Right ventricle myocardium superior (tissue), 1 donor: ENCODE results near the gene AHRR. TPM values are rescaled to one million over a fixed set of nuclear protein-coding genes. Genes with fewer than 3 reads are reported as not detected.

Experiments
- ATAC-seq: fragments of 200-7000 bp; cut with Tn5 transposase; one replicate; pipeline ENCODE4 v1.9.1; 2020; ENCODE audit warnings: mild to moderate bottlenecking; ENCODE audit not compliant: poor library complexity
- DNase-seq: peaks from one replicate; pipeline ENCODE4 v3.0.0-alpha.2; 2020
- intact Hi-C: fragments of 100-400 bp; cut with DNase I; formaldehyde crosslinking; loops from one replicate; pipeline ENCODE4 v1.11.2; 2022
- total RNA-seq: library from RNA; stranded (reverse); fragmentation: NEBNext Ultra II Directional; extraction: Animal tissue kit (Norgen Biotek cat#: 25700); gene quantifications from one replicate; pipeline ENCODE4 v1.2.1, GENCODE V29; 2021
- donor health status: DM: no; HTN: yes; CAD: no; lungs with severe emphysema.

AHRR gene
- total RNA-seq, 1 donor from 2014 or later, result 1.8 TPM

DNA sequence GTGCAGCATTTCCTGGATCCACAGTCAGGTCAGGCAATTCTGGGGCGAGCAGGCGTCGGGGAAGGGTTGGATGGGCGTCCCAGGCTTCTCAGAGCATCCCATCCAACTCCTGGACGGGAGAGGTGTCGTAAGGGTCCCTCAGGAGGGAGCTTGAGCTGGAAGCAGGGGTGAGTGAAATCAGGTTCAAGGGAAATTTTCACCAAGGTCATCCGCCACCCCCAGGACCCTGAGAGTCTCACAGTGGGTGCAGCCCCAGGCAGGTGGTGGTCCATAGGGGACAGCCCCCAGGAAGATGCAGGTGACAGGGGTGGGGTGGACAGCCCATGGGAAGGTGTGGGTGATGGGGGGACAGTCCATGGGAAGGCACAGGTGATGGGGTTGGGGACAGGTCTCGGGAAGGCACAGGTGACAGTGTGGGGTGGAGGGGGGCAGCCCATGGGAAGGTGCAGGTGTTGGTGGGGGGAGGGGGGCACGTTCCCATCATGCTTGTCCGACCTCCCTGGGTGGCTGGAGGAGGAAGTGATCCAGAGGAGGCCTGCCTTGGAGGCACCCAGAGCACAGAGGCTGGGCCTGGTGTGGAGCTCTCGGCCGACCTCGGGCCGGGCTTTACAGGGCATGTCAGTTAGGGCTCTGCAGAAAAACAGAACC lies 48.9 kb downstream of the AHRR start:
- no peak for DNase-seq
- intact Hi-C loops, result no loop called here
- ATAC-seq, result no peak

DNA sequence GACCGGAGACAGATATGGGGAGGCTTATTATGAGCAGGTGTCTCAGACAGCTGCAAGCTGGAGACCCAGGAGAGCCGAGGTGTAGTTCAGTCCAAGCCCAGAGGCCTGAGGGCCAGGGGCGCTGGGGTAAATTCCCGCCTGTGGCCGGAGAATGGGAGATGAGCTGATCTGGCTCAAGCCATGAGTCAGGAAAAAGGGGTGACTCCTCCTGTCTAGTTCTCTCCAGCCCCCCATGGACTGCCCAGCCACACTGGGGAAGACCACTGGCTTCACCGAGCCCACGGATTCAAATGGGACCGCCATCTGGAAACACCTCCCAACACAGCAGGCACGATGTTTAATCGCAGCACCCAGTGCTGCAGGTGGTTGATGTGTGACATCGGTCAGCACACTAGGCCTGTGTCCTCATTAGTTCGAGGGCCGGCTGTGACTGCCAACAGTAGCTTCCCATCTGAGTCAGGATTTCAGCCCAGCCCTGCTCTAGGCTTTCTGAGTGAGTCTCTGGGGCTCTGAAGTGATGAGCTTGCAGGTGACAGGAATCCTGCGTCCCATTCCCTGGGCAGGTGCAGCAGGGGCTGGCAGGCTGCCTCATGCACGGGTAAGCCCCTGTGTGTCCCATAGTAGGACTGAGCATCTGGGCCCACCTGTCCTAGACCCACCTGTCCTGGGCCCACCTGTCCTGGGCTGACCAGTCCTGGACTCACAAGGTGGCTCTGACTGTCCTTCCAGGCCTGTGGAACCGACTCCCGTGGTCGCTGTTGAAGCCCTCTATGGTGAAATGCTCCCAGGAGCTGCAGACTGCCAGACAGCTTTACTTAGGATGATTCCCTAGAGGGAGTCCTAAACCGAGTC lies 49.7 kb downstream of the AHRR start:
- intact Hi-C loops, result no loop called here
- DNase-seq, result no peak
- no peak for ATAC-seq

DNA sequence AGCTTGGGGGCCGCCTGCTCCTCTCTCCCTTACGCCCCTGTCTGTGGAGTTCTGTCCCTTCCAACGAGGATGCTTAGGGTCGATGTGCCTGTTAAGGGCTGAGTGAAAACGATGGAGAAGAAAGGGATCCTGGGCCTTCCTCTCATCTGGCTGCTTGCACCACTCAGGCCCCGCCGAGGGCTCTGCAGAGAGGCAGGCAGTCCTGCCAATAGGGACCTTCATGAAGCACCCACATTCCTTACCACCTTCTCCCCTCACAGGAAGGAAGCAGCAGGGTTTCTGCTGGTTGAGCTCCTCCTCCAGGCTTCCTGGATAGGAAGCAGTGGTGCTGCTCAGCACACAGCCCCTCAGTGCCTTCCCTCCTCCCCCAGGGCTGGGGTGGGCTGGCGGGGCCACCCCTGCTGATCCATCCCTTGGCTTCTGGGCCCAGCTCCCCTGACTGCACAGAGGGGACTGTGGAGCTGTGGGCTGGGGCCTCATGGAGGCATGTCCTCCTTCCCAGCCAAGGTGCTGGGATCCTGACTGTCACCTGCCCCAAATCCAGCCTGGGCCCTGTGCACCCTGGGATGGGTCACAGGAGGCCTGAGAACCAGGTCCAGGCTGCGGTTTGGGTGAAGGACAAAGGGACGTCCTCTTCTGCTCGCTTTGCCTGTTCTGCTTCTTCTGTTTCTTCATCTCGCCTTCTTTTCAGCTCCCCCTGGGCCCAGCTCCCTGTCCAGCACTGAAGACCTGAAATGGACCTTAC lies 50.5 kb downstream of the AHRR start:
- no peak for ATAC-seq
- no peak for DNase-seq
- intact Hi-C loops, result no loop called here

DNA sequence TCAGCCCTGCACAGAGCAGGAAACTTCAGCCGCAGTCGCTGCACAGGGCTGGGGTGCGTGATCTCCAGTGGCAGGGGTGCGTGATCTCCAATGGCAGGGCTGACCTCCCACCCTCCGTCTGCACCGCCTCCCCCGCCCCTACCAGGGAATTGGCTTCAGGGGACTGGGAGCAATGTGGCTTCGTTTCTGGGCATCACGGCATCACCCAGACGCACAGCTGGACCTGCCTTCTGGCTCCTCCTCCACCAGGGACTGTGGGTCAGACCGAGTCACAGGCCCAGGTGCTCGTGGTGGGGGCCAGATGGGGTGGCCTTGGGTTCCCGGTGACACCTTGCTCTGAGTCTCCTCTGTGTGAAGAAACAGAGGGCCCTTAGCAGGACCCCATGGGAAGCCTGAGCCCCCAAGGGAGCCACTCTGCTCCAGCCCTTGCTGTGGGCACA lies 51.1 kb downstream of the AHRR start:
- intact Hi-C loops, result no loop called here
- no peak for ATAC-seq
- DNase-seq, result peak; percentile 31

DNA sequence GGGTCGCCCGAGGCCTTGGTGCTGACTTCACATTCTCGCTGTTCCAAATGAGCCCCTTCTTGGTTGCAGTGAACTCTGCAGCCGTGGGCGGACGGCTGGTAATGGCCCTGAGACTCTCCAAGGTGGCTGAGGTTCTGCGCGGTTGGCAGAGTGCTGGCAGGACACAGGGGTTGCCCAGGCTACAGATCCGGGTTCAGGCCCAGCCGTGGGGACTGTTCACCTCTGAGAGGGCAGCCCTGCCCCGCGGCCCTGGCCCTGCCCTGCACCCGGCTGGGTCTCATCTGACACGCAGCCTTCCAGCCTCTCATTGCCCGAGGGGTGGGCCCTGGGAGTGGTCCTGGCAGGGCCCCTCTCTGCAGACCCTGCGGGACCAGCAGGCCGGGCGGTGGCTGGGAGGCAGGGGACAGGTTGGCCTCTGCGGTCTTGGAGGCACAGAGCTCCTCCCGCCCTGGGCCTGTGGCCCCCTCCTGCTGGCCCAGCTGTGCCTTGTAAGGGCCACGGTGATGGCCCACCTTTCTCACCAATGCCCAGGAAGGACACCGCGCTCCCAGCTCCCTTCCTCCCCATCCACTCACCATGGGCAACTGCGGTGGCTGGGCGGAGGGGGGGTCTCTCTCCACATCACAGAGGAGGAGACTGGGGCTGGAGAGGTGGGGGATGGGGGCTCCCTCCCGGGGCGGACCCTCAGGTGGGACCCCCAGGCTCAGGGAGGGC lies 51.6 kb downstream of the AHRR start:
- DNase-seq (peak; percentile 30), ATAC-seq (no peak)
- intact Hi-C loops, result no loop called here

DNA sequence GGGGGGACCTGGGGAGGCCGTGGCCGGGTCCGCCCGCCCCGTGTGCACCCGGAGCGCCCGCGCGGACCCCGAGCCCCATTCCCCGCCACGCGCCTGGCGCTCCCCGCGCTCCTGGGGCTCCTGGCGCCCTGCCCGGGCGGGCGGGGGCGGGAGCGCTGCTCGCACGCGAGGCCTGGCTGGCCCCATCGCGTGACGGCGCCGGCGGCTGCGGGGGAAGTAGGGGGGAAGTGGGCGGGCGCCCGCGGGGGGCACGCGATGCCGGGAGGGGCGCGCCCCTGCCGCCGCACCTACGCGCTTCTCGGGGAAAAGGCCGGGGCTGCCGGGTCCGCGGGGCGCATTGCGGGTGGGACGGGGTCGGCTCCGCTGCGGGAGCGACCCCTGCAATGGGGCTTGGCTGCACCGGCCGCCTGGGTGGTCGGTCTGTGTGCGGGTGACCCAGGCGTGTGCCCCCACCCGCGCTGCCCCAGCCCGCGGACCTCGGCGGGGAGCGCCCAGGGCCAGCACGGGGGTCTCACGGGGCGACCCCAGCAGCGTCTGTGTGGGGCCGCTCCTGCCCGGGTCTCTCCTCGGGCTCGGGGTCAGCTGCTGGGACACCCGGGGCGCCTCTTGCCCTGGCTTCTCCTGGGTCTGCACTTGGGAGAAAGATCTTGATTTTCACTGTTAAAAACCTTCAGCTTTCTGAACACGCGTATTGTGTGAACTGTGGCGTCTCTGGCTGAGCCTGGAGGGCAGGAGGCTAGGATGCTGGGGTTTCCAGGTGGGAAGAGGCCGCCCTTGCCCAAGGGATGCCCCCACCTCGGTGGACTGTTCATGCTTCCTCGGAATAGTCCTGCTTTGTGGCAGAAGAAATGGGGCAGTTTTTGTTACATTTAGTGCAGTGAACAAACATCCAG lies 52.4 kb downstream of the AHRR start:
- DNase-seq (peak; percentile 52), ATAC-seq (peak; percentile 39)
- intact Hi-C loops, result no loop called here

DNA sequence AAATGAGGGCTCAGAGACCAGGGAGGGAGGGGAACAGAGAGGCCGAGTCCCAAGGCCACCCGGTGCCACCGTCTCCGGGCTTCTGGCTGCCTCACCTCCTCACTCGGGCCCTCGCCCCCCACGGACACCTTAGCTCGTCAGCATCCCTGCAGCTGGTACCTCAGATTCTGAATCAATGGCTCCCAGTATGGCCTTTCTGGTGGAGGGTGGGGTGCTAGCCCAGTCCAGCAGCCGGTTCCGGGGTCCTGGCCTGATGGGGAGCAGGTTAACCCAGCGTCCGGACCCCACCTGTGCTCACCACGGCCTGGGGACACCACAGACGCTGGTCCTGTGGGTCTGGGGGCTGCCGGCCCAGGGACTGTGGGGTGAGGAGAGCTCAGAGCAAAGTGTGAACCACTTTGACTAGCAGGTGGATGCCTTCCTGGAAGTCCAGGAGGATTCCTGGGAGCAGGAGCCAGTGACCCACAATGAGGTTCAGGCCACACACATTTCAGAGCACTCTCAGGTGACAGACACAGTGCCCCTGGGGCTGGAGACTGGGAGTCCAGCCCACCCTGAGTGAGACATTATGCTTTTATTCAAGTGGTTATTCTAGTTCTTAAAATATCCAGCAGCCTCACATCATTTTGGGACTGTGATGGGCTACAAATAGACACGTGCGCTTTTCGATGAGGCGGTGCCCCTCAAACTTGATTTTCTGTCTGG lies 53.3 kb downstream of the AHRR start:
- intact Hi-C loops, result no loop called here
- ATAC-seq (no peak), DNase-seq (peak; percentile 34)

DNA sequence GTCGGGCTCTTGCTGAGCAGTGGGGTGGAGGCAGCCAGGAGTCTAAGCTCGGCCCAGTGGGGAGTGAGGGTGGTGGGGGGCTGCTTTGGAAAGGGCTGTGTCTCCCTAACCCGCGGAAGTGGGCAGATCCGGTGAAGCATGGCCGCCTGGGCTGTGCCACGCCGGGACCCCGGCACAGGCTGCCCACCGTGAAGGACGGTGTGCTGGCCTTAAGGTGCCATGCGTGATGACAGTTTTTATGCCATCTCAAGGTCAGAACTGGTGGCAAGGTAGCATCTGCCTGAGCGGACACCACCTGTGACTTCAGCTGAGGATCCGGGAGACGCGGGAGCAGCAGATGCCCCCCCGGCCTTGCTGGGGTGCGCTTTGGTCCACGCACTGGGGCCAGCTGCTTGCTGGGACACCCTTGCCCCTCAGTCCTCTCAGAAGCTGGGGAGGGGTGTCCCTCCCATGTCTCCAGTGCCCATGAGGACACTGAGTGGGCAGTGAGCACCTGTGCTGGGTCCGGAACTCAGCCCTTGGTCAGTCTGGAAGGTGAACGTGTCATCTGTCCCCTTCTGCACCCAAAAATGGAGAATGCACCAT lies 53.9 kb downstream of the AHRR start:
- ATAC-seq (no peak), DNase-seq (no peak)
- intact Hi-C loops, result no loop called here

DNA sequence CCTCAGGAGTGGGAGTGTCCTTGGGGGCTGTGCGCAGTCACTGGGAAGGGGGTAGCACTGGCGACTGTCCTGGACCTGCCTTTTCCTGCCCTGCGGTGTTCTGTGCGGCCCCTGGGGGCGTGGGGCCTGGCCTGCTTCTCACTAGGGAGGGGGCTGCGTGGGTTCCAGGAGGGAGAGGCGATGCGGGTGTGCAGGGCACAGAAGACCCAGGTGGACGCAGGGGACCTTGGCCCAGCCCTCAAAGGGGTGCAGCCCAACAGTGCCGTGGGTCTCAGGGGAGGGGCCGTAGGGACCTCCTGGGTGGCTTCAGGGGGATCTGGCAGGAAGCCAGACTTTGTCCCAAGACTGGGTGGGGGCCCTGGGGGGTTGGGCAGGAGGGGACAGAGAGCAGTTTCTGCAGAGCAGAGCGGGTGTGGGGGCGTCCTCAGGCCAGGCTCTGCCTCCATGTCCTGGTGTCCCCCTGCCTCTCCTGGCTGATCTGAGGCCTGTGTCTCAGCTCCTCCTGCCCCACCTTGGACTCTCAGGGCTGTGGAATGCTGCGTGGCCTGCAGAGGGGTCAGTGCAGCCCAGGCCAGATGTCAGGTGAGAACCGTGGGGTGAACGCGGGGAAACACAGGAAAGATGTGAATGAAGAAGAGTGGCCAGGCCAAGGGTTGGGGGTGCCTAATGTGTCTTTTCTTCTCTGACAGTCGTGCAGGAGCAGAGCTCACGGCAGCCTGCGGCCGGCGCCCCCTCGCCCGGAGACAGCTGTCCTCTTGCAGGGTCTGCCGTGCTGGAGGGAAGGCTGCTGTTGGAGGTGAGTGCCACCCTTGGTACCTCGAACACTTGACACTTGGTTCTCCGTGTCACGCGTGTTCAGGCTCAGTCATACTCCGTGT lies 54.6 kb downstream of the AHRR start:
- intact Hi-C loops, result no loop called here
- no peak for DNase-seq
- no peak for ATAC-seq

DNA sequence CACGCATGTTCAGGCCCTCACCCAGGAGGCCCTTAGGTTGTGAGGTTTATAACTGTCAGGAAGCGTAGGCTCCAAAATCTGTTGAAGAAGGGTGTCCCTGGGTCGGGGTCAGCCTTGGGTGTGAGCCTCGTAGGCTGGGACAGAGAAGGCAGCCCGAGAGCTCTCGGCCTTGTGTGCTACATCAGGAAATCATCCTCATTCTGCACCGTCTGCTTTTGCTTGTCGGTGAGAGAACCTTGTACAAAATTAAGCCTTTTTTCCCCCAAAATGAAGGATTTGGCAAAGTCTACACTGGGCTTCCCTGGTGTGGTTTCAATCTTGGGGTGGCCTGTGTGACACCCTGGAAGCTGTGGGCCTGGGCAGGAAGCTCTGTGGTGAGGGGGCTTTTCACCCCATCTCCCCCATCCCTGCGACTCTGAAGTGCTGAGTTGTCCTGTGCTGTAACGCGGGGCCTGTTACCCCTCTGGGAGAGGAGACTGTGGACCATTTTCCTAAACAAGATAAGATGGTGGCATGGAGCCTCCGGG lies 55.3 kb downstream of the AHRR start:
- no peak for ATAC-seq
- no peak for DNase-seq
- intact Hi-C loops, result no loop called here

DNA sequence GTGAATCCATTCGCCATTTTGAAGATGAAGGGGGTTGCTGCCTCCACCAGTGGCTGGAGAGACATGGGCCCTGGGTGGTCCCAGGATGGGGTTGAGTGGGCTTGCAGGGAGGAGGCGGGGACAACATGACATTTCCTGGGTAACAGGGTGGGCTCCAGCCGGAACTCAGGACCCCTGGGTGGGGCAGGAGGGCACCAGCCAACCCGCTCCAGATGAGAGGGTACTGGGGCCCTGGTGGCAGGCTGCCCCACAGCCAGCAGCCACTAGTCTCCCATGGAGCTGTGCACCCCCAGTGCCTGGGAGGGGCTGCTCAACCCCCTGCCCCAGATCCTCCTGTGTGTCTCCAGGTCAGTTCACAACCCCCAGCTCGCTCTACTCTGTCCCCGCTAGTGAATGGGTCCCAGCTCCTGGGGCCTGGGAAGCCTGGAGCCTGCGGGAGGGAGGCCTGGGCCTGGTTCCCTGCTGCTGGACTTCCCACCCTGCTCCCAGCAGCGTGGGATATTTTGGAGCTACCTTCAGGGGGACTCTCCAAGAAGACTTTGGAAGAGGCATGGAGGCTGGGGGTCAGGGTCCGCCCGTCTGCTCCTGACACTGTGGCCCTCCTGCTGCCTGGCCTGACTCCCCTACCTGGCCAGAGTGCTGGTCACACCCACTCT lies 55.9 kb downstream of the AHRR start:
- intact Hi-C loops, result no loop called here
- no peak for DNase-seq
- ATAC-seq, result no peak

DNA sequence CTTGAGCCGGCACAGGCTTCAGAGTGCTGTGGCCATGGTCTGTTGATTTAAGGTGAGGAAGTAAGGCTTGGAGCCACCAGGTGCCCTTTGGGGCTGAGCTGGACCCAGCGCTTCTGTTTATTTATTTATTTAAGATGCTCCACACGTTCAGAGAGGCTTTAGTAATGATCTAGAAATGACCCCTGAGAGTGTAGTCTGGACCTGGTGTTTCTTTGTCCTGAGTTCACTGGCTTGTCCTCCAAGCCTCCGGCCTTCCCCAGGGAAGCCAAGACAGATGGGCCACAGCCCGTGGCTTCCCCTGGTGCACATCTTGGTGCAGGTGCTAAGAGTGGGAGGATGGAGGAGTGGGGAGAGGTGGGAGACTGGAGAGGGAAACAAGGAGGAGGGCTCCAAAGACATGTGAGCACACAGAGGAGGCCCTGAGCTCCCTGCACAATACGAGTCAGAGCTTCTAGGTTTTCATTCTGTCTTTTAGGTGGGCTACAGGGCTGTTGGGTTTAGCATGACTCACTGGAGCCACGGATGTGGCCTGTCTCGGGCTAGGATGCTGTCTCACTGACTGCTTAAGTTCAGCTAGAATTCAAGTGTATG lies 56.9 kb downstream of the AHRR start:
- intact Hi-C loops, result no loop called here
- ATAC-seq, result no peak
- DNase-seq, result no peak

DNA sequence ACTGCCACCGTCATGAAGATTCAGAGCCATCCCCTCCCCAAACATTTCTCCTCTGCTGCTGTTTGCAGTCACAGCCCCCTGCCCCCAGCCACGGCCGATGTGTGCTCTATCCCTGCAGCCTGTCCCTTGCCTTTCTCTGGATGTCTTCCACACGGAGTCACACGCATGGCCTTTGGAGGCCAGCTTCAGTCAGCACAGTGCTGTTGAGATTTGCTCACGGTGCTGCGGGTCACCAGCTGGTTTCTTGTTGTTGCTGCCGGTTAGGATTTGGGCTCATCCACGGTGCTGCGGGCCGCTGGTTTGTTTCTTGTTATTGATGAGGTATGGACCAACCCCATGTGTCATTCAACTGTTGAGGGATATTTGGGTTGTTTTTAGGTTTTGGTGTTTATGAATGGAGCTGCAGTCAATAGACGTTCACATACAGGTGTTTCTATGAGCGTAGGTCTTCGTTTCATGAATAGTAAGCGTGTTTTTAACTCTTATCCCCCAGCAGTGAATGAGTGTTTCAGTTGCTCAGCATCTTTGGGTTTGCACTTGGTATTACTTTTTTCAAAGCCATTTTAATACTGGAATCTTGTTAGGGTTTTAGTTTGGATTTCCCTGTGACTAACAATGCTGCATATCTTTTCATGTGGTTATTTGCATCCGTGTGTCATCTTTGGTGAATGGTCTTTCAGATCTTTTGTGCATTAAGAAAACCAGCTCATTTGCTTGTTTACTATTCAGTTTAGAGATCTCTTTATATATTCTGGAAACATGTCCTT lies 57.6 kb downstream of the AHRR start:
- ATAC-seq, result no peak
- no peak for DNase-seq
- intact Hi-C loops, result no loop called here

DNA sequence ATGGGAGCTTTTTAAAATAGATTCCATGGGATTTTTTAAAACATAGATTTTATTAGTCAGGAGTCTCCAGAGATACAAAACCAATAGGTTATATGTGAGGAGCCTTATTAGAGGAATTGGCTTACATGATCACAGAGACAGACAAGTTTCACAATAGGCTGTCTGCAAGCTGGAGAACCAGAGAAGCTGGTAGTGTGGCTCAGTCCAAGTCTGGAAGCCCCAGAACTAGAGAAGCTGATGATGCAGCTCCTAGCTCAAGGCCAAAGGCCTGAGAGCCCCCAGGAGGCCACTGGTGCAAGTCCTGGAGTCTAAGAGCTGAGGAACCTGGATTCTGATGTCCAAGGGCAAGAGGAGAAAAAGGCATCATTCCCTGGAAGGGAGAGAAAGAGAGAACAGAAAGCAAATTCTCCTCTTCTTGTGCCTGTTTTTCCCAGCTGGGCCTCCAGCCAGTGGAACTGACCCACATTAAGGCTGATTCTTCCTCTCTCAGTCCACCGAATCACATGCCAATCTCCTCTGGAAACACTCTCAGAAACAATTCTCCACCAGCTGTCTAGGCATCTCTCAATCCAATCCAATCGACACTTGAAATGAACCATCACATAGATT lies 59.3 kb downstream of the AHRR start:
- intact Hi-C loops, result no loop called here
- ATAC-seq, result no peak
- DNase-seq, result no peak
